ENCODE measurements around the gene DGKK.

- TF ChIP-seq POLR2A (IDR thresholded peaks at IDR 0.05), result no peak
- no peak for TF ChIP-seq CTCF (IDR thresholded peaks at IDR 0.05)
These were observed 95.0 kb downstream of the DGKK start for GRCh38 chrX:50375481-50376267.
